HG03196 (cell line): ENCODE results near the gene PNMA1.

Source experiments
- ATAC-seq: cut with Tn5 transposase; IDR thresholded peaks from one replicate; pipeline ENCODE4 v1.9.1; 2021; ENCODE audit not compliant: unreplicated experiment

The PNMA1 gene

GRCh38 chr14:73751157-73751691, 37.0 kb upstream of the PNMA1 start:
- ATAC-seq, result no peak

GRCh38 chr14:73750531-73750901, 36.3 kb upstream of the PNMA1 start:
- no peak for ATAC-seq

DNA sequence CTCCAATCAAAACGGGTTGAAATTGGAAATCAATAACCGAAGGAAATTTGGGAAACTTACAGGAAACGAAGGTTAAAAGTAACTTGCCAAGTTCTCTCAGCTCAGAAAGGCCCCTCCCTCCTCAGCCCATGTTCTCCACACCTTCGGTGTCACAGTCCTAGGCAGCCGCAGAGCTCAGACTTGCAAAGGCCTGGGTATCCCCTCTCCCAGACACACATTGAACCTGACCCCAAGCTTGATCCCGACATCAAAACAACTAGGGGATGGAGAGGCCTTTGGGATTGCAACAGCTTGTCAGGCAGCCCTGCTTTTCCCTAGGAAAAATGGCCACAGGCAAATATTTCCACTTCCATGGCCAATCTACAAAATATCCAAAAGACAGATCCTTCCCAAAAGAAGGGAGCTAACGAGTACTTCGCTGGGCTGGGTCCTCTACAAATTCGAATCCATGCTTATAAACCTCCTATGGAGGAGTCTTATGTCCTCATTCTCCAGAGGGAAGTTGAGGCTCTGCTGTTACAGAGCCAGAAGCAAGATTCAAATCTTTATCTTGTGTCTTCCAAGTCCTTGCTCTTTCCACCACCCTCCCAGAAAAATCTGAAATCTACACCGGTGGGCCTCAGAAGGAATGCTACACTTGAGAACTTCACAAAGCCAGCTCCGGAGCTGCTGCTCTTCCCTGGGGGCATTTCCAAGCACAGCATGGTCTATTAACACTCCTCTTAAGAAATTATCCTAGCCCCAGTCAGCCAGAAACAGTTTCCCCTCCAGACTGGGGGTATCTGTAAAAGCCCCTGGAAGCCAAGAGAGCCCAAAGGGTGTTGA, 35.7 kb upstream of the PNMA1 start:
- ATAC-seq, result no peak

DNA sequence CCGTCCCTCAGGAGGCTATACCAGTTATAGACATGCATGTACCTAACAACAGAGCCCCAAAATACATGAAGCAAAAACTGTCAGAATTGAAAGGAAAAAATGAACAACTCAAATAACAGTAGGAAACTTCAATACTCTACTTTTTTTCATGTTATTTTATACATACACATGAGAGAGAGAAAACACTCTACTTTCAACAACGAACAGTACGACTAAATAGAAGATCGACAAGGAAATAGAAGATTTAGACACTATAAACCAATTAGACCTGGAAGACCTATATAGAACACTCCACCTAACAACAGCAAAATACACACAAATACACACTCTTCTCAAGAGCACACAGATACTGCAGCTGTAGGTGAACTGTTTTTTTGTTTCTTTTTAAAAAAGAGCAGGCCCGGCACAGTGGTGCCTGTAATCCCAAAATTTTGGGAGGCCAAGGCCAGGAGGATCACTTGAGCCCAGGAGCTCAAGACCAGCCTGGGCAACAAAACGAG, 34.7 kb upstream of the PNMA1 start:
- ATAC-seq, result no peak

DNA sequence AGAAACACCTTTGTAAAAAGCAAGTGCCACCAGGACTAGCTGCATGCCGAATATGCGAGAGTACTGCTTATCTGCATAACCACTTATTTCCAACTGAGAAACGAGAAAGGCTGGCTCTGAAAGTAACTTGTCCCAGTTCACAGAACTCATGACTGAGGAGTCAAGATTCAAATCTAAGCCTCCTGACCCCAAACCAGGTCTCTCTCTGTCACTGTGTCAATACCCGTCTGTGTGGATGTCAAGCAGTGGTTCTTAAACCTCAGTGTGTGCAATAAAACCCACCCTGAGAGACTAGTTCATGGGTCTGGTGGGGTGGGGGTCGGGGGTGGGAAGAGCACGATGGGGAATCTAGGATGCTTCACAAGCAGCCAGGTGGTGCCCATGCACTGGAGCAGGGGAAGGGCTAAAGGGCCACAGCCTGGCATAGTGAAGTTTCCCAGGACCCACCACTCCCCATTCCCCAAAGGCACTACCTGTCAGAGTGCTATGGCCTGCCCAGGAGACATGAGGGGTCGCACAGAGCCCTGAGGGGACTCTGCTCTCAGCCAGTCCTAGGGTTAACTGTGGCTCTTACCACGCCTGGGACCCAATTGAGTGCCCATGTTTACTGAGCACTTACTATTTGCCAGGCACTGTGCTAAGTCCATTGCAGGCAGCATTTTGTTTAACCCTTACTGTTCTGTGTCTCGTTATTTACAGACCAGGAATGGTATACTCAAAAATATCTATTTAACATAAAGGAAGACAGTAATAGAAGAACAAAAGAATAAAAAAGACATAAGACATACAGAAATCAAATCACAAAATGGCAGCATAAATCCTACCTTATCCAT, 33.4 kb upstream of the PNMA1 start:
- no peak for ATAC-seq

DNA sequence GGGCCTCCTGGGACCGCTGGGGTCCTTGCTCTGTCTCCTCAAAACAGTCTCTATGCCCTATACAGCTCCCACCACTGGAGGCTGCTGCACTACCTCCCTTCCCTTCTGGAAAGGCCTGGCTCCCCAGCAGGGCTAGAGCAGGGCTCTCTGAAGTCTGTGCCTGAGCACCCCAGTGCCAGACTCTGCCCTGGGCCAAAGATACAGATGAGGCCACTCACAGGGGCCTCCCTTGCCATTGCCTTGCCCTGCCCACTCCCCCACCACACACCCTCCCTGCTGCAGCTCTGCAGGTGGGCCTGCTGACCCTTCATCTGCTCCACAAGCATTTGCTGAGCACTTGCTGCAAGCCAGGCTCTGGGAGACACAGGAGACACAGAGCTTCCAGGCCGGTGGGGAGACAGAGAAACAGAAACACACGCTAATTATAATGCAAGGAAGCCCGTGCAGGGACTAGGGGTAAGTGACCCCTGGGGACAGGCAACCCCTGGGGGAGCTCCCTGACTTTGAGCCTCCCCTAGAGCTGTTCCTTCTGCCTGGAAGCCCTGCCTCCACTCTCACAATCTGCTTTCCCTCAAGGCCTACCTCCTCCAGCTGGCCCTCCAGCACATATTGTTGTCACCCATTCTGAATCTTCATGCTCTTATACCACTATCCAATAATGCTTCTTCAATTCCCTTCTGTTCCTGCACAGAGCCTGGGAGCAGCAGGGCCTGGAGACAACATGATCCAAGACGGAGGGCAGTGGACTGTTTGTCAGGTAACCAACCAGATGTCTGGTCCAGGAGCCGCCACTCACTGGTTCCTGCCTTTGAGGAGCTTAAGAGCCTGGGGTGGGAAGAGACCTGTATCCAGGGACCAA, 32.6 kb upstream of the PNMA1 start:
- ATAC-seq, result no peak

GRCh38 chr14:73745571-73746519, 31.7 kb upstream of the PNMA1 start:
- no peak for ATAC-seq

DNA sequence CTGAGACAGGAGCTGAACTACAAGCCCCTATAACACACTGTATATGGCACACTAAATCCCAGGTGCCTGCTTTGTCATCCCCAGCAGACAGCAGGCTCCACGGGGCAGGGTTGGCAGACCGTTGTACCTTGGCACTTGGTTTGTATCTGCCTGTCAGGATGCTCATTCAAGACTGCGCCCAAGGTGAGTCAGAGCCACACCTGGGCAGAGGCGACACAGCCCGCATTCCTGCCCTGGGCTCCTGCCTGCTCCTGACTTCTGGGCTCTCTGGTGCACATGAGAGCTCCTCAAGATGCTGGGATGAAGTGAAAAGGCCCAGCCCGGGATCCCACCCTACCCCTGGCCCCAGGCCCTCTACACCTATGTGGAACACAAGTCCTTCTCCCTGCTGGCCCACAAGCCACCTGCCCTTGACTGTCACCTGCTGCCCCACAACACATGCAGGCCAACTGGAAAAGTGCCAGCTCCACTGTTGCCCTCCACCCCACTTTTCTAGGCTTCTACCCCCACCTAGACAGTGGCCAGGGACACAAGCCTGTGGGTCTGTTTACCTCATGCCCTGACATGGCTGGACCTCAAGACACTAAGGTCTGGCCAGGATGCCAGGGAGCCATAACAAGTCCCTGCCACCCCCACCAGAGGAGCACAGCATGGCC, 30.8 kb upstream of the PNMA1 start:
- ATAC-seq, result no peak

DNA sequence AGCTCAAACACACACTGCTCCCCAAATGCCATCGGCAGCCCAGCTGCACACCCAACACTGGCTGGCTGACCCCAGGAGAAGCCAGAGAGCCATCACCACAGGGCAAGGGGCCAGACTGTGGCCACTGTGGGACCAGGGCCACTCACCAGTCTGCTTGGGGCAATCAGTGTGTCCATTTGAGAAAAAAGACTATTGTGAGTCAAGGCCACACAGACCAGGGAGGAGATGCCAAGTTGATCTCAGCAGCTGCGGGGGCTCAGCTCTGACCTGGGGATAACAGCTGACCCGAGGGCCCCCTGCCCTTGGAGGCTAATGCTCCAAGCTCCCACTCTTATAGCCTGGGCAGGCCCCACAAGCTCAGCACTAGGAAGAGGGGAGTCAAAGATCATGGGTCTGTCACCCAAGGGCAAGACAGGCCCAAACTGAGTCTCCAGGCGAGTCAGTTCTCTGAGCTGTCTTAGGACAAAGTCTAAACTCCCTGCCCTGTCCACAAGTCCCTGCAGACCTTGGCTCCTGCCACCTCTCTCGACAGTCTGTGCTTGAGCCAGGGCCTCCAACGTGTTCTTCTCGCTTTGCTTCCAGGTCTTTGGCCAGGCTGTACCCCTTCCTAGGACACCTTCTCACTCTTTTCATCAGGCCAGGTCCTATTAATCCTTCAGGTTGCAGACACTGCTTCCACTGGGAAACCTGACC, 30.1 kb upstream of the PNMA1 start:
- ATAC-seq, result peak; percentile 1

GRCh38 chr14:73743431-73743931, 29.3 kb upstream of the PNMA1 start:
- ATAC-seq, result peak; percentile 43

DNA sequence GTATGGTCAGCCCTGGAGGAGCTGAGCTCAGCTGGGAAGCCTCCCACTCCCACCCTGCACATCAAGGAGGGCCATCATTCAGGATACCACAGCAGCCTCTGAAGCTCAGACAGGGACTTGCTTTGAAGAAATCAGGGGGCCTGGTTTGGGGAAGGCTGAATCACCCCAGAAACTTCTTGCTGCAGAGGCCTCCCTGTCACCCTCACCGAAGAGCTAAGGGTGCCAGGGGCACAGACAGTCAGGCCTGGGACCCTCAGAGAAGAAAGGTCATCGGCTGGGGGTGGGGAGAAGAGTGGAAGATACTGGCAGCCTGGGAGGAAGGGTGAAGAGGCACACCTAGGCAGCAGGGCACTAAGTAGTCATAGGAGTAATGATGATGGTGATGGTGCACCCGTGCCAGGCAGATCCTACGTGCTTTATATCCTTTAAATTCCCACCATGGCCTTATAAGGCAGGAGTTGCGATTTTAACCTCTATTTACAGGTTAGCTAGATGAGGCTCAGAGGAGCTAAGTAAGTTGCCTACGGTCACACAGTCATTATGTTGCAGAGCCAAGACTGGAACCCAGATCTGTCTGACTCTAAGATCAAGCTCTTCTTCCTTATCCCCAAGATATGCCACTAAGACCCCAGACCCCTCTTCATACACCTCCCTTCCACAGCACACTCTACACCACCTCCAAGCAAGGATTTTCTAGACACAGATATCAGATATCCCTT, 28.5 kb upstream of the PNMA1 start:
- no peak for ATAC-seq

DNA sequence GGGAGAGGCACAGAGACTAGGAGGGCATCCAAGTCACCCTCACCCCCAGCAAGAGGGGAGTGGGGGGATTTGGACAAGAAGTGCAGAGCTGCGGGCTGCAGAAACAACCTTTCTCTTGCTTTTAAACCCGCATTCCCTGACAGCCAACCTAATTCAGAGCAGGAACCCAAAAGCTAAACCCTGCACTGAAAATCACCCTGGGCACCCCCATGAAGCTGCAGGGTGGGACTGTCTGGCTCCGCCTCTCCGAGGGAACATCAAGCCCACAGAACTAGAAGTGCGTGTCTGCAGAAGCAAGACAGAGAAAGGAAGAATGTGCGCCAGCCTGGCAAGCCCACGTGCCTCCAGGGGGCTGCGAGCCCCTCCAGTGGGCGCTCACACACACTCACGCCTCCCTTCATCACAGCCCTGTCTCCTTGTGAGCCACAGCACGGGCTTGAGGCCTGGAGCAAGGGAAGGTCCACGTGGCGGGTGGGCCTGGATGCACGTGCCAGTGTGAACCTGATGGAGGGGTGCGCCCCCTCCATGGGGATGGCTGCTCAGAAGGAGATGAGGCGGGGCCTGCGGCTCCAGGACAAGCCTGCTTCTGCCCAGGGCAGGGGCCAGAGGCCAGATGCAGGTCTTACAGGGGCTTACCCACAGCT, 27.8 kb upstream of the PNMA1 start:
- ATAC-seq, result no peak

GRCh38 chr14:73741386-73741875, 27.2 kb upstream of the PNMA1 start:
- ATAC-seq, result peak; percentile 49

DNA sequence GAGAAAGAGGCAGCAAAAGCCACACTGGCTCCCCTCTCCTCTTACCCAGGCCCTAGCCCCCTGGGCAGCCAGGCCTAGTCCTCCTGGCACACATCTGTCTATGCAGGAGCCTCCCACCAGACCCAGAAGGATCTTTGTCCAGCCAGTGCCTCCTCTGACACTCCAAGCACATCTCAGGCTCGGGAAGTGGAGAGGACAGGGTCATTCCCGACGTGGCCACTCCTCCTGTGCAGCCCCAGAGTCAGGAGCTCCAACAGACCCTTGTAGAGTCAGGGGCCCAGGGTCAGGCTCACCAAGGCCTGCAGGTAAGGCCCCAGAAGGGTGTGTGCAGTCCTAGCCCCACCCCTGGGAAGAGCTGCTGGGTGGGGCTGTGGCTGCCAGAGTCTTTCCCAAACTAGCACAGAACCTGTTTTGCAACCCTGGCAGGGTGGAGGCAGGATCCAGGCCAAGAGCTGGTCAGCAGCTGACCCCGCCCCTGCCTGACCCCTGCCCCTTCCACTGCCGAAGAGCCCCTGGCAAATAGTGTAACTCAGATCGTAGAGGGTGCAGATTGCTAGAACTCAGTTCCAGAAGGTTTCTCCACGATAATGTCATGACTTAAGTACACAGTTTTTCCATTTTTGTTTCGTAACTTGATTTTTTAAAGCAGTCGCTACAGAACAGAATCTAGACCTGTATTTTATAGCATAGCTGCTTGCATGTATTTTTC, 26.6 kb upstream of the PNMA1 start:
- no peak for ATAC-seq

- no peak for ATAC-seq
Measured at GRCh38 chr14:73739899-73740617, 25.9 kb upstream of the PNMA1 start.
